Central memory CD8-positive, alpha-beta T cell (primary cell): ENCODE measurements around the gene CABYR.

ENCODE experiments used
- ATAC-seq: fragments of 150-1000 bp; cut with Tn5 transposase; replicated peaks from 2 replicates; pipeline ENCODE4 v1.10.0; 2022; ENCODE audit warnings: mild to moderate bottlenecking, moderate FRiP score, moderate number of reproducible peaks; ENCODE audit not compliant: poor library complexity, severe bottlenecking; ENCODE audit errors: extremely low read depth
- DNase-seq, 2 donors: peaks; one replicate each; pipeline ENCODE4 v3.0.0; 2021; ENCODE audit warnings: low spot score in 2 of 2
- H3K27ac Mint-ChIP-seq: one replicate; pipeline ENCODE4 v1.8.0; 2022; ENCODE audit warnings: low read depth, mild to moderate bottlenecking, moderate library complexity, mixed read lengths
- H3K27me3 Mint-ChIP-seq: one replicate; pipeline ENCODE4 v1.8.0; 2022; ENCODE audit warnings: mixed read lengths
- H3K36me3 Mint-ChIP-seq: one replicate; pipeline ENCODE4 v1.8.0; 2022; ENCODE audit warnings: mild to moderate bottlenecking, moderate library complexity, mixed read lengths; ENCODE audit not compliant: insufficient read depth
- H3K4me1 Mint-ChIP-seq: one replicate; pipeline ENCODE4 v1.8.0; 2022; ENCODE audit warnings: mixed read lengths
- H3K4me3 Mint-ChIP-seq: one replicate; pipeline ENCODE4 v1.8.0; 2022; ENCODE audit warnings: mild to moderate bottlenecking, moderate library complexity, mixed read lengths
- H3K9me3 Mint-ChIP-seq: one replicate; pipeline ENCODE4 v1.8.0; 2022; ENCODE audit warnings: mixed read lengths

Gene CABYR

DNA sequence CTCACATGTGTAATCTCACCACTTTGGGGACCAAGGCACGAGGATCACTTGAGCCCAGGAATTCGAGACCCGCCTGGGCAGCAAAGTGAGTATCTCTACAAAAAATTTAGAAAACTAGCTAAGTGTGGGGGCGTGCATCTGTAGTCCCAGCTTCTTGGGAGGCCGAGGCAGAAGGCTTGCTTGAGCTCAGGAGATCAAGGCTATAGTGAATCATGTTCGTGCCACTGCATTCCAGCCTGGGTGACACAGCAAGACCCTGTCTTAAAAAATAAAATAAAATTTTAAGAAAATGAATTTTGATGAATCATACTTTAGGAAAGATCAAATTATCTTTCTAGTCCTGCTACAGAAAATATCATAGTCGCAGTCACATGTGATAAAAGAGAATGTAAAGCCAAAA lies 46.9 kb downstream of the CABYR start:
- ATAC-seq, result no peak
- H3K36me3 Mint-ChIP-seq, result no peaks in the 10 kb centered on the region
- peaks cover 13% of the 10 kb centered on the region for H3K27me3 Mint-ChIP-seq
- no peaks in the 10 kb centered on the region for H3K9me3 Mint-ChIP-seq
- DNase-seq, result no peak
- H3K4me1 Mint-ChIP-seq, result no peaks in the 10 kb centered on the region
- no peak overlapping the region for H3K4me3 Mint-ChIP-seq
- H3K27ac Mint-ChIP-seq, result no peak overlapping the region

DNA sequence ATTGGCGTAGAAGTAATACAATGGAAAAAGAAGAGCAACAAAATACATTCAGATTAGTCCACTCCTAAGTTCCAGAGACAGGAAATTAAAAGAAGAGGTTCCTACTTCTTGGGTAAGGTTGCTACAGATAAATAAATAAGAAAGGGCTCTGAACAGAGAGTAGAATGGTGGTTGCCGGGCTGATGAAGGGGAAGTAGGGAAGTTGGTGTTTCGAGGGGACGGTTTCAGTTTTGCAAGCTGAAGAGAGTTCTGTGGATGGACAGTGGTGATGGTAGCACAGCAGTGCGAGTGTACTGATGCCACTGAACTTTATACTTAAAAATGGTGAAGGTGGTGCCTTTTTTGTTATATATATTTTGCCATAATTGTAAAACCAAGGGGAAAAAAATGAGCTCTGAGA lies 48.2 kb downstream of the CABYR start:
- no peak overlapping the region for H3K27ac Mint-ChIP-seq
- peaks cover 18% of the 10 kb centered on the region for H3K27me3 Mint-ChIP-seq

DNA sequence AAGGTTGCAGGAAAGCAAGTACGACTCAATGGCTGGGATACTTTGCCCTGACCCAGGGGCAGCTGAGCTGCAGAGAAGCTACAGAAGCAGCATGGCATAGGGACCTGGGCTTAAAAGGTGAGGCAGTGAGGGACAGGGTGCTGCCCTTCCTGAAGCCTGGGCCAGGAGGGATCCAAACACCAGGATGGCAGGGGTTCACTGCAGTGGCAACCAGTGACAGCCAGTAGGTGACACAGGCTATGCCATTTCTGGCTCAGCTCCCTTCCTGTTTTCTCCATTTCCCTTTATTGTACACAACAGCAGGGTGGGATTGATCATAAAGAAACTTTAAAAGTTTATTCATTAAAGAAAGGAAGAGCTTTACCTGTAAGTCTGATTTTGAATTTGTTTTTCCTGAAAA lies 48.8 kb downstream of the CABYR start:
- DNase-seq (no peak), ATAC-seq (no peak)
- Mint-ChIP-seq H3K9me3 (no peaks in the 10 kb centered on the region), H3K27ac (no peak overlapping the region), H3K4me1 (no peaks in the 10 kb centered on the region), H3K27me3 (peaks cover 24% of the 10 kb centered on the region), H3K4me3 (no peak overlapping the region), H3K36me3 (no peaks in the 10 kb centered on the region)

More for the DNA sequence above, 48.2 kb downstream of the CABYR start:
- Mint-ChIP-seq H3K9me3 (no peaks in the 10 kb centered on the region), H3K4me3 (no peak overlapping the region), H3K36me3 (no peaks in the 10 kb centered on the region), H3K4me1 (no peaks in the 10 kb centered on the region)
- no peak for ATAC-seq
- no peak for DNase-seq

DNA sequence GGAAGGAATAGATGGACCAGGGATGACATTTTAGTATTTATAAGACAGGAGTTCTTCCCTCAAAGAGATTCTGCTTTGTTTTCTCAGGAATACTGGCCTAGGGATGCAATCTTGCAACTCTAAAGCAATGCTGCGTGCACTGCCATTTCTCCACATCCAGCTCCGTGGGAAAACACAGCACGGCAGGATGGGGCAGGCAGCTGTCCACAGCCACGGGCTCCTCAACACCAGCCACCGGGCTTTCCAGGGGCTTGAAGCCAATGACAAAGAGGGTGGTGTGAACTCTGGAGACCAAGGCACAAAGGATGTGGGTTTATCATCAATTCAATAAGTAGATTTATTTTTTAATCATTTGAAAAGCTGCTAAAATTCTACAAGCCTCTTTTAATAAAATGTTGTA lies 49.3 kb downstream of the CABYR start:
- Mint-ChIP-seq H3K4me1 (no peaks in the 10 kb centered on the region), H3K9me3 (no peaks in the 10 kb centered on the region), H3K27ac (no peak overlapping the region), H3K4me3 (no peak overlapping the region), H3K36me3 (no peaks in the 10 kb centered on the region), H3K27me3 (peaks cover 26% of the 10 kb centered on the region)
- DNase-seq (no peak), ATAC-seq (no peak)

DNA sequence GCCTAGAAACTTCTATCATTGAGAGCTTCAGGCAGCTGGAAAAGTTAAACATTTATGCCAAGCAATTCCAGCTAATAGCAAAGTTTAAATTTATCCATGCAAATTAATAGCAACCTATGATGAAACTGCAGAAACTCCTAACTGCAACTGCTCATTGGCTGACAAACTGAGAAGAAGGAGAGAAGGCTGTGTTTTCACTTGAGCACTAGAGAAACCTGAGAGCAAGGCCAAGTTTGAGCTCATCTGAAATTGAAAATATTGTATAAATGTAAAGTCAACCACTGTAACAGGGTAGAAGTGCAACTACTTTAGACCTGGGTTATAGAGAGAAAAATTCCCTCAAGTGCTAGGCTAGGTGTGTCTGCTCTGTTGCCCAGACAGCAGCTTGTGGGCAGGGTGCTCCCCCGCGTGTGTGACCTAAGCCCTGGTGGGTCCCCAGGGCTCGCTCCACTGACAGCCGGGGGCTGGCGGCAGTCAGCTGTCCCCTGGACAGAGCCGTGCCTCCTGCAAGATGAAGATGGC lies 50.2 kb downstream of the CABYR start:
- no peaks in the 10 kb centered on the region for H3K9me3 Mint-ChIP-seq
- H3K27me3 Mint-ChIP-seq, result peaks cover 26% of the 10 kb centered on the region
- no peaks in the 10 kb centered on the region for H3K36me3 Mint-ChIP-seq
- DNase-seq (no peak), ATAC-seq (no peak)
- H3K27ac Mint-ChIP-seq, result no peak overlapping the region
- no peaks in the 10 kb centered on the region for H3K4me1 Mint-ChIP-seq
- no peak overlapping the region for H3K4me3 Mint-ChIP-seq

DNA sequence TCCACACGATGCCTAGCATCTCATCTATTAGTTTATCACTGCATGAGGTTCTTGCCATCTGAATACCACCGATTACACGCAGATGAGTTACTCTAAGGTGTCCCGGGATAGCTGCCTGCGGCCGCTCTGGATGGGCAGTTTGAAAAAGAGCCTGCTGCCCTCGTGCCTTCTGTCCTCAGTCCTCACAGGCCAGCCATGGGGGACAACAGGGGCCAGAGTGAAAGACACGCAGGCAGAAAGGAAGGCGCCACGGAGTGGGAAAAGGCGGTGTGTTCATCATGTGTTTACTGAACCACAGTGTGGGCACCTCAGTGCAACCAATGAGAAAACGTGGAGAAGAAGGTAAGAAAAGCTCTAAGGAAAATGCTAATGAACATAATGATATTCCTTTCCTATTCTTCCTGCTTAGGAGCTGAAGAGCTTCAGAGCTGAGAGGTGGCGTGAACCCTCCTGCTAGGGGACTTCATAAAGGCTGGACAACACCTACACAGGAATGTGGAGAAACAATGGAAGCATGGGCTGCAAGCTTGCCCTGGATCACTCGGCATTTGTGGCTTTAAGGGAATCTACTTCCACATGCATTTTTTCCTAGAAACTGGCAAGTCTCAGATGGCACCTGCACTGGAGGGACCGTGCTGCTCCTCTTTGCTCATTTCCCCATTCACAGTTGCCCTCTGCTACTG lies 50.9 kb downstream of the CABYR start:
- peaks cover 26% of the 10 kb centered on the region for H3K27me3 Mint-ChIP-seq
- H3K4me3 Mint-ChIP-seq, result no peak overlapping the region
- H3K4me1 Mint-ChIP-seq, result no peaks in the 10 kb centered on the region
- no peak overlapping the region for H3K27ac Mint-ChIP-seq
- DNase-seq (no peak), ATAC-seq (no peak)
- no peaks in the 10 kb centered on the region for H3K36me3 Mint-ChIP-seq
- no peaks in the 10 kb centered on the region for H3K9me3 Mint-ChIP-seq

DNA sequence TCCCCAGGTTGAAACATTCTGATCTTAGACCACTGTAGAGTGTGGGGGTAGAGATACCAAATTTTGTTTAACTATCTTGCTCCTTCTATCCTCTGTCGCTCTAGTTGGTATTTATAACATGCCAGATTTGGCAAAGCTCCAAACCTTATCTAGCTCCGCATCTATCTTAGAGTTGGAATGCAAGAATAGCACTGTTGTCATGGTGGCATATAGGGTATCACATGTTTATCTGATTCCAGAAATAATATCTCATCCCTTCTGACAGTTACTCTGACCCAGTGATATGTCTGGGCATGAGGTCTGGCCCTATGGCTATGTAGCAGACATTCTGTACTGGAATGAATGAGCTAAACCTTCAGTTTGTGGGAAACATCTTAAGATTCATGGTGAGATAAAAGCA lies 51.7 kb downstream of the CABYR start:
- Mint-ChIP-seq H3K4me3 (no peak overlapping the region), H3K36me3 (no peaks in the 10 kb centered on the region), H3K27me3 (peaks cover 26% of the 10 kb centered on the region), H3K4me1 (no peaks in the 10 kb centered on the region), H3K9me3 (no peaks in the 10 kb centered on the region), H3K27ac (no peak overlapping the region)
- DNase-seq, result no peak
- no peak for ATAC-seq

DNA sequence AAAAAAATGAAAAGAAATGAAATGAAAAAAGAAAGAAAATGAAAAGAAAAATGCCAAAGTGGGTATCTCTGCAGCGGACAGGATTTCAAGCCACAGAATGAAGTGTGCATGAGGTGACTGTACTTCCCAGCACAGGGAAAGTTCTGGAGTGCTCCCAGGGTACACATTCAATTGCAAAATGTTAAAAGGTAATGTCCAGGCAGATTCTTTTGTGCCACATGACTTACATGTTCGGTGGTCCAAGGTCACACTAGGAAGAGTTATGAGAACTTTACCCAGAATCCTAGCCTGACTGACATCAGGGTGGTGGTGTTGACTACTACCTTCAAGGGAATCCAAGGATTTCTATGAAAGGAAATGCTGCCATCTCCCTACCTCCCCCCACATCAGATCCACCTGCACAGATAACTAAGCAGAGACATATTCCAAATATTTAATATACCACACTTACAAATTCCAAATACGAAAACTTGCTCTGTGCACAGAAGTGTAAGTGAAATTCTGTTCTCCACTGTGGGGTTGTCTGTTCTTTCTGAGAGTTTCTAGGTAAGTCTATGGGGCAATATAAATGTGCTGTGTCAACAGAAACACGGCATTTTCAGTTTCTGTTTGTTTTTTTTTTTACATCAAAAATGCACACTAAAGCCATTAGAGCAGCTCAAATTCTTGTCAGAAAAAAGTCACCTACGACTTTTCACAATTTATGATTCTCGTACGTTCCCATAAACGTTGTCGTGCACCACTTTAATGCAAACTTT lies 56.6 kb downstream of the CABYR start:
- Mint-ChIP-seq H3K4me3 (no peak overlapping the region), H3K27ac (no peak overlapping the region), H3K36me3 (no peaks in the 10 kb centered on the region), H3K4me1 (no peaks in the 10 kb centered on the region), H3K9me3 (no peaks in the 10 kb centered on the region), H3K27me3 (peaks cover 13% of the 10 kb centered on the region)
- no peak for ATAC-seq
- no peak for DNase-seq

DNA sequence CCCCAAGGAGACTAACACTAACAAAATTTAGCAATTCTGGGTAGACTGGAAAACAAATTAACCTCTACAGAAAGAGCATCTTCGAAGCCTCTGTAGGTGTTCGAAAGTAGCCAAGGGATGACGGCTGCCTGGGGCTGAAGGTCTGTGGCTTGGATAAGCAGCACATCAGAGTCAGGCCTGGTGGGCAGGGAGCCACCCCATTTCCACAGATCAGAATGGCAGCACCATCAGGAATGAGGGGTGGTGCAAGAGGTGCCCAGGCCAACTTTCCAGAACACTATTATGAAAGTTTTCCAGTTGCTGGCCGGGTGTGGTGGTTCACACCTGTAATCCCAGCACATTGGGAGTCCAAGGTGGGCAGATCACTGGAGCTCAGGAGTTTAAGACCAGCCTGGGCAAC lies 57.9 kb downstream of the CABYR start:
- no peaks in the 10 kb centered on the region for H3K9me3 Mint-ChIP-seq
- no peak for ATAC-seq

DNA sequence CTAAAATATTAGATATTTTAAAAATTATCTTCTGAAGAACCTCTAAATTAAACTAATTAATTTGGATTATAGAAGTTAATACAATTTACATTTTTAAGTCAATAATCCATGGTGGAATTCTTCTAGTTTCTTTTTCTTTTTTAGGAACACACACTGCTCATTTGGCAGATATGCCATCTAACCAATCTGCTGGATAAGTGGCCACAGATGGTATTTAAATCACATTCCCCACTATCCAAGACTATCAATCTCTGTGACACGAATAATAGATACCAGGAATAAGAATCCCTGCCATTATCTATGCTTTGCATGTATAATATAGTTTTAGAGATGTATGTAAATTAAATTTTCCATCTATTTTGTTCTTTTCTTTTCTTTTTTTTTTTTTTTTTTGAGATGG lies 58.5 kb downstream of the CABYR start:
- Mint-ChIP-seq H3K4me1 (no peaks in the 10 kb centered on the region), H3K36me3 (no peaks in the 10 kb centered on the region), H3K27ac (no peak overlapping the region), H3K9me3 (no peaks in the 10 kb centered on the region), H3K4me3 (no peak overlapping the region), H3K27me3 (peaks cover 5% of the 10 kb centered on the region)
- no peak for ATAC-seq
- DNase-seq, result no peak

More for the DNA sequence above, 57.9 kb downstream of the CABYR start:
- Mint-ChIP-seq H3K27me3 (peaks cover 12% of the 10 kb centered on the region), H3K36me3 (no peaks in the 10 kb centered on the region), H3K4me3 (no peak overlapping the region), H3K27ac (no peak overlapping the region), H3K4me1 (no peaks in the 10 kb centered on the region)
- no peak for DNase-seq

DNA sequence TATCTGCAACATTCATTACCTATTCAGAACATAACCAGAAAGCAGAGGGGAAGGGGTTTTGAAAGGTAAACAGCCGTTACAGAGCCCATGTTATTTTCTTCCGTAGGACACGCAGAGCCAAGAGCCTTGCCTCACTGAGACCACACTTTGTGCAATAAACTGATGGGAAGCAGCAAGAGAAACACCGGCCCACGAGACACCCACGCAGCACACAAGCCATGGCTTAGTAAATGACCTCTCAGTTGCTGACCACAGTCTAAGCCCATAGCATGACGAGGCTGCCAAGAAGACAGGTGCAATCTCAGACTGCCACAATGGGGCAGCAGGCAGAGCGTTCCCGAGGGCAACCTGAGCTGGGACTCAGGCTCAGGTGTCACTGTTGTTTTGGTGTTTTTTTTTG lies 59.6 kb downstream of the CABYR start:
- ATAC-seq (no peak), DNase-seq (no peak)
- Mint-ChIP-seq H3K27ac (no peak overlapping the region), H3K4me3 (no peak overlapping the region), H3K9me3 (no peaks in the 10 kb centered on the region), H3K27me3 (no peaks in the 10 kb centered on the region), H3K36me3 (no peaks in the 10 kb centered on the region), H3K4me1 (no peaks in the 10 kb centered on the region)

DNA sequence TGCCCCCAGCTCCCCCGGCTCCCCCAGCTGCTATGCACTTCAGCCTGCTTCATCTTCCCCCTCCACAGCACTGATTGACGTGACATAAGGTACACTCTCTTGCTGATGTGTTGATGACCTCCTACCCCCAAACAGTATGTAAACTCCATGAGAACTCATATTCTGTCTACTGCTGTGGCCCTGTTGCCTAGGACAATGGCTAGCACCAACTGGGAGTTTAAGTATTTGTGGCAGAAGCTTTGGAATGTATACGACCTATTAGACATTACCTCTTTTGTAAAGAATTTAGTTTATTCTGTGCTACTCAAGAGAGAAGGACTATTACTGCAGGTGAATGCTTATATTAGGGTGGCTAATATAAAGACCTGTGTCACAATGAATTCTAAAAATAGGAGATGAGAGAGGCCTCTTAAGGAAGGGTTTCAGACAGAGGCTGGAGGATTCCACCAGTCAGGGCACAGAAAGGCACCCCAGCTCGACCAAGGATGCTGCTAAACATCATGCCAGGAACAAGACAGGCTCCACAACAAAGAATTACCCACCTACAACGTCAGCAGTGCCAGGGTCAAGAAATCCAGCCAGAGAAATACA lies 60.6 kb downstream of the CABYR start:
- H3K4me1 Mint-ChIP-seq, result no peaks in the 10 kb centered on the region
- no peak for DNase-seq
- H3K27ac Mint-ChIP-seq, result no peak overlapping the region
- H3K36me3 Mint-ChIP-seq, result no peaks in the 10 kb centered on the region
- no peak for ATAC-seq
- H3K4me3 Mint-ChIP-seq, result no peak overlapping the region
- H3K9me3 Mint-ChIP-seq, result no peaks in the 10 kb centered on the region
- peaks cover 4% of the 10 kb centered on the region for H3K27me3 Mint-ChIP-seq
